Measurements from ENCODE around the gene MRAS. TPM values are rescaled to one million over a fixed set of nuclear protein-coding genes. Genes with fewer than 3 reads are reported as not detected.

The MRAS gene
- total and polyA plus RNA-seq, 2 donors from 2014 or later = 30.9 to 106 TPM

GRCh38 chr3:138395865-138396751 is 47.7 kb downstream of the MRAS start:
- Histone ChIP-seq H3K9ac (ENCODE audit: low read length in 3 of 3) (no peak overlapping the region), H3K9me3 (ENCODE audit: control insufficient read depth in 2 of 3, insufficient read depth in 1 of 3, low read length in 3 of 3) (no peaks in the 10 kb centered on the region), H3K27me3 (ENCODE audit: control insufficient read depth, insufficient read depth, low read length) (no peaks in the 10 kb centered on the region), H3K4me1 (ENCODE audit: control insufficient read depth in 2 of 3, insufficient read depth in 2 of 3, low read depth in 1 of 3, low read length in 3 of 3) (no peaks in the 10 kb centered on the region), H3K4me3 (ENCODE audit: low read length in 3 of 3) (no peak overlapping the region), H3K27ac (ENCODE audit: low read depth in 2 of 2, low read length in 2 of 2) (no peak overlapping the region), H3K36me3 (ENCODE audit: control insufficient read depth in 2 of 3, insufficient read depth in 3 of 3, low read length in 3 of 3) (peaks cover 0 to 5% (median 0%) of the 10 kb centered on the region in 3 donors)
- DNase-seq (no peak), FAIRE-seq (no peak)
- TF ChIP-seq CTCF (IDR thresholded peaks at IDR 0.05; ENCODE audit: borderline replicate concordance, extremely low read depth, insufficient read depth) = no peak
- intact Hi-C loops (cut with DNase I) = no loop called here

- intact Hi-C loops (cut with DNase I) = no loop called here
- peaks cover 0 to 5% (median 0%) of the 10 kb centered on the region in 3 donors for H3K36me3 ChIP-seq (ENCODE audit: control insufficient read depth in 2 of 3, insufficient read depth in 3 of 3, low read length in 3 of 3)
- FAIRE-seq = no peak
- H3K27me3 ChIP-seq (ENCODE audit: control insufficient read depth, insufficient read depth, low read length) = no peaks in the 10 kb centered on the region
- no peak for TF ChIP-seq CTCF (IDR thresholded peaks at IDR 0.05; ENCODE audit: borderline replicate concordance, extremely low read depth, insufficient read depth)
- no peaks in the 10 kb centered on the region for H3K9me3 ChIP-seq (ENCODE audit: control insufficient read depth in 2 of 3, insufficient read depth in 1 of 3, low read length in 3 of 3)
- H3K9ac ChIP-seq (ENCODE audit: low read length in 3 of 3) = no peak overlapping the region
- no peak for DNase-seq
- H3K4me1 ChIP-seq (ENCODE audit: control insufficient read depth in 2 of 3, insufficient read depth in 2 of 3, low read depth in 1 of 3, low read length in 3 of 3) = no peaks in the 10 kb centered on the region
- H3K27ac ChIP-seq (ENCODE audit: low read depth in 2 of 2, low read length in 2 of 2) = no peak overlapping the region
- no peak overlapping the region for H3K4me3 ChIP-seq (ENCODE audit: low read length in 3 of 3)
Observed at GRCh38 chr3:138396752-138397410, 48.5 kb downstream of the MRAS start.

GRCh38 chr3:138397983-138398382 is 49.6 kb downstream of the MRAS start:
- FAIRE-seq = no peak

More at GRCh38 chr3:138397983-138398382, 49.6 kb downstream of the MRAS start:
- intact Hi-C loops (cut with DNase I) = no loop called here
- no peak overlapping the region for H3K27ac ChIP-seq (ENCODE audit: low read depth in 2 of 2, low read length in 2 of 2)
- H3K4me3 ChIP-seq (ENCODE audit: low read length in 3 of 3) = no peak overlapping the region
- H3K4me1 ChIP-seq (ENCODE audit: control insufficient read depth in 2 of 3, insufficient read depth in 2 of 3, low read depth in 1 of 3, low read length in 3 of 3) = no peaks in the 10 kb centered on the region
- peaks cover 0 to 5% (median 0%) of the 10 kb centered on the region in 3 donors for H3K36me3 ChIP-seq (ENCODE audit: control insufficient read depth in 2 of 3, insufficient read depth in 3 of 3, low read length in 3 of 3)
- TF ChIP-seq CTCF (IDR thresholded peaks at IDR 0.05; ENCODE audit: borderline replicate concordance, extremely low read depth, insufficient read depth) = no peak
- DNase-seq = no peak
- no peaks in the 10 kb centered on the region for H3K27me3 ChIP-seq (ENCODE audit: control insufficient read depth, insufficient read depth, low read length)
- no peak overlapping the region for H3K9ac ChIP-seq (ENCODE audit: low read length in 3 of 3)
- no peaks in the 10 kb centered on the region for H3K9me3 ChIP-seq (ENCODE audit: control insufficient read depth in 2 of 3, insufficient read depth in 1 of 3, low read length in 3 of 3)
